Keratinocyte (primary cell): Measurements from ENCODE around the gene SCAF4. TPM values are rescaled to one million over a fixed set of nuclear protein-coding genes. Genes with fewer than 3 reads are reported as not detected.
"Not testable (repeated sequence)": the region's sequence is repeated elsewhere in the genome, so short reads cannot be mapped to it uniquely, and the experiment has no call there.

Experiments
- DNase-seq: peaks from one replicate; pipeline ENCODE4 v3.0.0-alpha.2; 2011; ENCODE audit warnings: low read depth, missing footprints, low spot score
- FAIRE-seq: peaks from 2 replicates; lab custom pipeline; 2011; peaks lifted over from hg19 to GRCh38; lab: Jason Lieb, UNC
- H2AFZ ChIP-seq: 2 replicates; pipeline ENCODE4 v1.6.0; 2012; ENCODE audit warnings: low read length, control low read depth, inconsistent platforms; ENCODE audit not compliant: control insufficient read depth
- H3K27ac ChIP-seq: 2 replicates; pipeline ENCODE4 v1.5.1; 2011; ENCODE audit warnings: low read length; ENCODE audit not compliant: control insufficient read depth, insufficient read depth
- H3K27me3 ChIP-seq: 3 replicates; pipeline ENCODE4 v1.6.0; 2011; ENCODE audit warnings: low read length; ENCODE audit not compliant: control insufficient read depth, insufficient read depth; ENCODE audit errors: extremely low read depth
- H3K36me3 ChIP-seq, 2 experiments: 2 replicates in 1 of 2; 3 replicates in 1 of 2; pipeline ENCODE4 v1.5.1; 2011; ENCODE audit warnings: low read length in 2 of 2, mild to moderate bottlenecking in 1 of 2; ENCODE audit not compliant: control insufficient read depth in 2 of 2, insufficient read depth in 2 of 2; ENCODE audit errors: extremely low read depth in 1 of 2
- H3K4me1 ChIP-seq: 3 replicates; pipeline ENCODE4 v1.5.1; 2011; ENCODE audit warnings: low read length; ENCODE audit not compliant: control insufficient read depth, insufficient read depth; ENCODE audit errors: extremely low read depth
- H3K4me2 ChIP-seq: 3 replicates; pipeline ENCODE4 v1.6.0; 2011; ENCODE audit warnings: low read depth, low read length; ENCODE audit not compliant: control insufficient read depth, insufficient read depth; ENCODE audit errors: extremely low read depth
- H3K4me3 ChIP-seq, 3 experiments: fragments of 200-600 bp in 1 of 3; sonication (generic) in 1 of 3; 2 replicates in 2 of 3; 3 replicates in 1 of 3; pipeline ENCODE4 v1.5.1; 2011 to 2016; ENCODE audit warnings: low read length in 3 of 3, mild to moderate bottlenecking in 3 of 3, control low read depth in 2 of 3, inconsistent platforms in 1 of 3, low read depth in 1 of 3, mixed read lengths in 1 of 3, mixed run types in 1 of 3, moderate library complexity in 1 of 3; ENCODE audit not compliant: control insufficient read depth in 2 of 3, insufficient read depth in 2 of 3; ENCODE audit errors: extremely low read depth in 1 of 3
- H3K79me2 ChIP-seq: 2 replicates; pipeline ENCODE4 v1.6.0; 2012; ENCODE audit warnings: low read length; ENCODE audit not compliant: control insufficient read depth, insufficient read depth
- H3K9ac ChIP-seq: 3 replicates; pipeline ENCODE4 v1.6.0; 2011; ENCODE audit warnings: low read length; ENCODE audit not compliant: control insufficient read depth, insufficient read depth; ENCODE audit errors: extremely low read depth
- H3K9me1 ChIP-seq: 3 replicates; pipeline ENCODE4 v1.6.0; 2011; ENCODE audit warnings: low read length; ENCODE audit not compliant: control insufficient read depth, insufficient read depth; ENCODE audit errors: extremely low read depth
- H3K9me3 ChIP-seq: 2 replicates; pipeline ENCODE4 v1.5.1; 2012; ENCODE audit warnings: low read depth, low read length; ENCODE audit not compliant: control insufficient read depth
- H4K20me1 ChIP-seq: 3 replicates; pipeline ENCODE4 v1.6.0; 2011; ENCODE audit warnings: low read length; ENCODE audit not compliant: control insufficient read depth, insufficient read depth; ENCODE audit errors: extremely low read depth
- EZH2 ChIP-seq: IDR thresholded peaks from one replicate; pipeline ENCODE4 v1.6.1; 2012; ENCODE audit warnings: inconsistent platforms, mild to moderate bottlenecking, low read length, moderate library complexity
- dilution Hi-C: fragments of 300-500 bp; cut with MboI; formaldehyde crosslinking; loops from one replicate; pipeline ENCODE4 v1.7.0; 2020; ENCODE audit warnings: low sequenced_read_pairs; ENCODE audit not compliant: extremely low pct_ligation_motif_present
- polyA plus RNA-seq, 5 experiments: library from polyadenylated mRNA; depleted of rRNA in 3 of 5; stranded (reverse) in 3 of 5; stranded (forward) in 1 of 5; unstranded in 1 of 5; fragments of >200 nt; gene quantifications; 1 replicate in 1 of 5; 2 replicates in 3 of 5; 3 replicates in 1 of 5; pipeline versions ENCODE4 v1.2.1 to v1.2.3, GENCODE V29; 2011 to 2012; ENCODE audit warnings: missing spikeins in 2 of 5, low read depth in 1 of 5, low replicate concordance in 1 of 5
- TF ChIP-seq, protein P1 (sequence below), 3 experiments: IDR thresholded peaks in 1 of 3; conservative IDR thresholded peaks in 1 of 3; optimal IDR thresholded peaks in 1 of 3; 2 replicates in 2 of 3; 3 replicates in 1 of 3; pipeline versions ENCODE3 to v1.5.1; 2011; ENCODE audit warnings: low read length in 3 of 3, mild to moderate bottlenecking in 3 of 3, moderate library complexity in 2 of 3, control low read depth in 1 of 3, inconsistent platforms in 1 of 3; ENCODE audit not compliant: insufficient read depth in 2 of 3; ENCODE audit errors: extremely low read depth in 1 of 3

SCAF4 gene
- polyA plus RNA-seq, 1 donor (not counting 4 experiments of a cell fraction or from before 2014, with no cell fraction given): 7.5 TPM

DNA sequence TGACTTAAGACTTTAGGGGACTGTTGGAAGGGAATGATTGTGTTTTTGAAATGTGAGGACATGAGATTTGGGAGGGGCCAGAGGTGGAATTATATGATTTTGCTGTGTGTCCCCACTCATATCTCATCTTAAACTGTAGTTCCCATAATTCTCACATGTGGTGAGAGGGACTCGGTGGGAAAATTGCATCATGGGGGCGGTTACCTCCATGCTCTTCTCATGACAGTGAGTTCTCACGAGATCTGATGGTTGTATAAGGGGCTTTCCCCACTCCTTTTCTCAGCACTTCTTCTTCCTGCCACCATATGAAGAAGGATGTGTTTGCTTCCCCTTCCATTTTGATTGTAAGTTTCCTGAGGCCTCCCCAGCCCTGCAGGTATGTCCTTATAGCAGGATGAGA is 35.0 kb upstream of the SCAF4 start:
- Histone ChIP-seq H3K4me1 (no peaks in the 10 kb centered on the region), H3K4me2 (no peak overlapping the region), H3K79me2 (no peaks in the 10 kb centered on the region), H3K9me1 (no peaks in the 10 kb centered on the region), H3K4me3 (no peak overlapping the region), H2AFZ (no peak overlapping the region), H3K27me3 (no peaks in the 10 kb centered on the region), H3K9me3 (no peaks in the 10 kb centered on the region), H4K20me1 (no peaks in the 10 kb centered on the region), H3K27ac (no peak overlapping the region), H3K9ac (no peak overlapping the region), H3K36me3 (no peaks in the 10 kb centered on the region)
- dilution Hi-C loops: no loop called here
- no peak for DNase-seq
- no peak for FAIRE-seq
- TF ChIP-seq, protein P1, sequence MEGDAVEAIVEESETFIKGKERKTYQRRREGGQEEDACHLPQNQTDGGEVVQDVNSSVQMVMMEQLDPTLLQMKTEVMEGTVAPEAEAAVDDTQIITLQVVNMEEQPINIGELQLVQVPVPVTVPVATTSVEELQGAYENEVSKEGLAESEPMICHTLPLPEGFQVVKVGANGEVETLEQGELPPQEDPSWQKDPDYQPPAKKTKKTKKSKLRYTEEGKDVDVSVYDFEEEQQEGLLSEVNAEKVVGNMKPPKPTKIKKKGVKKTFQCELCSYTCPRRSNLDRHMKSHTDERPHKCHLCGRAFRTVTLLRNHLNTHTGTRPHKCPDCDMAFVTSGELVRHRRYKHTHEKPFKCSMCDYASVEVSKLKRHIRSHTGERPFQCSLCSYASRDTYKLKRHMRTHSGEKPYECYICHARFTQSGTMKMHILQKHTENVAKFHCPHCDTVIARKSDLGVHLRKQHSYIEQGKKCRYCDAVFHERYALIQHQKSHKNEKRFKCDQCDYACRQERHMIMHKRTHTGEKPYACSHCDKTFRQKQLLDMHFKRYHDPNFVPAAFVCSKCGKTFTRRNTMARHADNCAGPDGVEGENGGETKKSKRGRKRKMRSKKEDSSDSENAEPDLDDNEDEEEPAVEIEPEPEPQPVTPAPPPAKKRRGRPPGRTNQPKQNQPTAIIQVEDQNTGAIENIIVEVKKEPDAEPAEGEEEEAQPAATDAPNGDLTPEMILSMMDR (optimal IDR thresholded peaks at IDR 0.05 in 1 of 3, IDR thresholded peaks at IDR 0.05 in 1 of 3, conservative IDR thresholded peaks at IDR 0.05 in 1 of 3; ENCODE audit: extremely low read depth in 1 of 3, insufficient read depth in 2 of 3, low read length in 3 of 3): no peak
- TF ChIP-seq EZH2: no peak

DNA sequence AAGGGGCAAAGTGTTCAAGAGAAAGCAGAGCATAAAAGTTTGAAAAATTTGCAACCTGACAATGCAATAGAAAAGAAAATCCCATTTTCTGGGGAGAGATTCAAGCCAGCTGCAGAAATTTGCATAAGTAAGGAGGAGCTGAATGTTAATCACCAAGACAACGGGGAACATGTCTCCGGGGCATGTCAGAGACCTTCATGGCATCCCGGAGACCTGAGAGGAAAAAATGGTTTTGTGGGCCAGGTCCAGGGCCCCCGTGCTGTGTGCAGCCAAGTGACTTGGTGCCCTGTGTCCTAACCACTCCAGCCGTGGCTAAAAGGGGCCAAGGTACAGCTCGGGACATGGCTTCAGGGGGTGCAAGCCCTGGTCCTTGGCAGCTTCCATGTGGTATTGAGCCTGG is 33.9 kb upstream of the SCAF4 start:
- H3K27me3 ChIP-seq, H3K27ac ChIP-seq, H3K36me3 ChIP-seq, H3K9me1 ChIP-seq, H2AFZ ChIP-seq, dilution Hi-C loops, FAIRE-seq, H3K9me3 ChIP-seq, H3K4me1 ChIP-seq, DNase-seq, H3K79me2 ChIP-seq, H4K20me1 ChIP-seq, H3K4me2 ChIP-seq, H3K9ac ChIP-seq, H3K4me3 ChIP-seq: not testable (repeated sequence)

DNA sequence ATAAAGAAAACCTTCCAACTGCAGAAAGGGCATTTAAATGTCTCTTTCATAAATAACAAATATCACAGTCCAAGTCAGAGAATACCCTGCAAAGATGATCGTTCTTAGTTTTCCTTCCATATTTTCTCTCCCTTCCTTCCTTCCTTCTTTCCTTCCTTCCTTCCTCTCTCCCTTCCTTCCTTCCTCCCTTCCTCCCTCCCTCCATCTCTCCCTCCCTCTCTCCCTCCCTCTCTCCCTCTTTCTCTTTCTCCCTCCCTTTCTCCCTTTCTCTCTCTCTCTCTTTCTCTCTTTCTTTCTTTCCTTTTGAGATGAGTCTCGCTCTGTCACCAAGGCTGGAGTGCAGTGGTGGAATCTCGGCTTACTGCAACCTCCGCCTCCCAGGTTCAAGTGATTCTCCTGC is 29.0 kb upstream of the SCAF4 start:
- no peaks in the 10 kb centered on the region for H3K27me3 ChIP-seq
- no peak overlapping the region for H3K4me3 ChIP-seq
- dilution Hi-C loops: no loop called here
- DNase-seq (no peak), FAIRE-seq (no peak)
- H4K20me1 ChIP-seq: no peaks in the 10 kb centered on the region
- H3K9ac ChIP-seq: no peak overlapping the region
- no peaks in the 10 kb centered on the region for H3K9me3 ChIP-seq
- H3K79me2 ChIP-seq: no peaks in the 10 kb centered on the region
- no peak overlapping the region for H3K27ac ChIP-seq
- no peak overlapping the region for H2AFZ ChIP-seq
- no peak for TF ChIP-seq EZH2
- TF ChIP-seq, protein P1 (optimal IDR thresholded peaks at IDR 0.05 in 1 of 3, IDR thresholded peaks at IDR 0.05 in 1 of 3, conservative IDR thresholded peaks at IDR 0.05 in 1 of 3; ENCODE audit: extremely low read depth in 1 of 3, insufficient read depth in 2 of 3, low read length in 3 of 3): no peak
- no peaks in the 10 kb centered on the region for H3K9me1 ChIP-seq
- H3K36me3 ChIP-seq: no peaks in the 10 kb centered on the region
- no peak overlapping the region for H3K4me2 ChIP-seq
- H3K4me1 ChIP-seq: no peaks in the 10 kb centered on the region
